ENCODE data around the gene RAB4B. TPM values are rescaled to one million over a fixed set of nuclear protein-coding genes. Genes with fewer than 3 reads are reported as not detected.

Gene RAB4B
- total and polyA plus RNA-seq, 12 donors: 11.0 to 62.5 (median 14.5) TPM

GRCh38 chr19:40798683-40799557, 20.9 kb downstream of the RAB4B start, which contains the start of gene EGLN2:
Gene EGLN2 (plus strand): TSS chr19:40799191. CDS start chr19:40800573, 1,382 bp downstream.
- TF ChIP-seq, protein P1, sequence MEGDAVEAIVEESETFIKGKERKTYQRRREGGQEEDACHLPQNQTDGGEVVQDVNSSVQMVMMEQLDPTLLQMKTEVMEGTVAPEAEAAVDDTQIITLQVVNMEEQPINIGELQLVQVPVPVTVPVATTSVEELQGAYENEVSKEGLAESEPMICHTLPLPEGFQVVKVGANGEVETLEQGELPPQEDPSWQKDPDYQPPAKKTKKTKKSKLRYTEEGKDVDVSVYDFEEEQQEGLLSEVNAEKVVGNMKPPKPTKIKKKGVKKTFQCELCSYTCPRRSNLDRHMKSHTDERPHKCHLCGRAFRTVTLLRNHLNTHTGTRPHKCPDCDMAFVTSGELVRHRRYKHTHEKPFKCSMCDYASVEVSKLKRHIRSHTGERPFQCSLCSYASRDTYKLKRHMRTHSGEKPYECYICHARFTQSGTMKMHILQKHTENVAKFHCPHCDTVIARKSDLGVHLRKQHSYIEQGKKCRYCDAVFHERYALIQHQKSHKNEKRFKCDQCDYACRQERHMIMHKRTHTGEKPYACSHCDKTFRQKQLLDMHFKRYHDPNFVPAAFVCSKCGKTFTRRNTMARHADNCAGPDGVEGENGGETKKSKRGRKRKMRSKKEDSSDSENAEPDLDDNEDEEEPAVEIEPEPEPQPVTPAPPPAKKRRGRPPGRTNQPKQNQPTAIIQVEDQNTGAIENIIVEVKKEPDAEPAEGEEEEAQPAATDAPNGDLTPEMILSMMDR (IDR thresholded peaks at IDR 0.05): peak in 2 of 9 donors; percentile 3 to 5
- ATAC-seq (peak; percentile 83 to 92 (median 90)), DNase-seq (peak; percentile 100)
- intact Hi-C loops (cut with DNase I): loop anchor here in 5 of 10 donors (1.0 to 10.0 kb wide), 8 partner anchors 20 to 84 kb away; partner anchors contain the start of genes ACTMAP (in 4 of the 5), RAB4B (in 4 of the 5), COQ8B (in 3 of the 5) and ITPKC (in 3 of the 5)
- H3K36me3 ChIP-seq: peaks cover 0 to 41% (median 9%) of the 10 kb centered on the region in 9 donors
- no peaks in the 10 kb centered on the region for H3K27me3 ChIP-seq
- peak within 1 kb of the TSS; percentile 94 to 99 (median 97) for H3K27ac ChIP-seq
- WGBS, 2 donors: 0% methylated on average over 55 to 110 of the region's 110 CpGs
- H3K4me3 ChIP-seq: peak within 1 kb of the TSS; percentile 76 to 97 (median 93)
- peaks cover 27 to 52% (median 47%) of the 10 kb centered on the region in 9 donors for H3K4me1 ChIP-seq
- H3K9me3 ChIP-seq: no peaks in the 10 kb centered on the region

DNA sequence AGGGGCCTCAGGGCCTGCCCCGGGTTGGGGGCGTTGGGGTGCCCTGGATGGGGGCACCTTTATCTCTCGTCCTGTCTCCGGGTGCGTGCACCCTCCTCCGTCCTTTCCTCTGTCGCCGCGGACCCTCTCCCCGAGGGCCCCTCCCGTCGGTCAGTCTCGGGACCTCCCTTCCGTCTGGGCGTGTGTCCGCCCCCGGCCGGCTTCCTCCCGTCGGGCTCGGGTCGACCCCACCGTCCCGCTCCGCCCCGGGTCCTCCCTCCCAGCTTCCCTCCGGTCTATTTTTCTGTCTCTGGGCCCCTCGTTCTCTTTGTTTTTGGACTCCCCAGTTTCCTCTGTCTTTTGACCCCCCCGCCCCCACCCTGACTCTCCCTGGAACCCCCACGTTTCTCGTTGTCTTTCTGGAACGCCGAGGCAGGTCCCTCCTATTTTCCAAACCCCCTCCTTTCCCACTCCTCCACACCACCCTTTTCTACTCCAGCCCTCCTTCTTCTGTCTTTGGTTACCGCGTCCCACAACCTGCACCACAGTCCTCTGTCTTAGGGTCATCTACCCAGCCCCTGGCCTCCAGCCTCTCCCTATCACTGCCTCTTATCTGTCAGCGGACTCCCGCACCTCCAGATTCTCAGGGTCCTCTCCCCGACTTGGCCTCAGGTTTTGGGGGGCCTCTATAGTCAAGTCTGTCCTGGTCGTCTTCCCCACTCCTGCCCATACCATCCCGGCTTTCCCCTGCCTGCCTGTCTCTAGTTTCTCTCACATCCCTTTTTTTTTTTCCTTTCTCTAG, 21.7 kb downstream of the RAB4B start:
- WGBS, 2 donors: 1 to 2% methylated on average over 40 of the region's 40 CpGs
- ATAC-seq (peak; percentile 9 to 40 (median 26)), DNase-seq (peak; percentile 75 to 80)
- no peaks in the 10 kb centered on the region for H3K9me3 ChIP-seq
- peak overlapping the region; percentile 94 to 99 (median 97) for H3K27ac ChIP-seq
- H3K4me1 ChIP-seq: peaks cover 36 to 61% (median 55%) of the 10 kb centered on the region in 9 donors
- H3K36me3 ChIP-seq: peaks cover 0 to 45% (median 9%) of the 10 kb centered on the region in 9 donors
- H3K27me3 ChIP-seq: no peaks in the 10 kb centered on the region
- intact Hi-C loops (cut with DNase I): loop anchor here in 5 of 10 donors (2.0 to 10.0 kb wide), 9 partner anchors 19 to 385 kb away; partner anchors contain the start of genes ACTMAP (in 4 of the 5), SNRPA (in 4 of the 5), COQ8B (in 3 of the 5) and ITPKC (in 3 of the 5)
- H3K4me3 ChIP-seq: peak overlapping the region; percentile 76 to 97 (median 93)
- TF ChIP-seq, protein P1 (IDR thresholded peaks at IDR 0.05): no peak

GRCh38 chr19:40800339-40800996, 22.4 kb downstream of the RAB4B start:
- Histone ChIP-seq H3K27ac (peak overlapping the region; percentile 94 to 99 (median 97)), H3K27me3 (no peaks in the 10 kb centered on the region), H3K36me3 (peaks cover 0 to 51% (median 9%) of the 10 kb centered on the region in 9 donors), H3K4me1 (peaks cover 43 to 68% (median 63%) of the 10 kb centered on the region in 9 donors), H3K9me3 (no peaks in the 10 kb centered on the region), H3K4me3 (peak overlapping the region; percentile 76 to 97 (median 93))
- intact Hi-C loops (cut with DNase I): loop anchor here in 3 of 10 donors (2.0 to 10.0 kb wide), 4 partner anchors 18 to 386 kb away; partner anchors contain the start of genes ACTMAP (in 1 of the 3), PRX (in 1 of the 3) and SNRPA (in 1 of the 3)
- DNase-seq (no peak), ATAC-seq (no peak)
- TF ChIP-seq, protein P1 (IDR thresholded peaks at IDR 0.05): no peak
- 51 to 66% methylated on average over 27 of the region's 27 CpGs for WGBS, 2 donors

Measured in heart right ventricle (tissue), 16 donors.